ENCODE data around the gene RABEP2.
A peak's percentile ranks its signal among the peaks of the same experiment; 100 is the strongest.
"Not testable (repeated sequence)": the region's sequence is repeated elsewhere in the genome, so short reads cannot be mapped to it uniquely, and the experiment has no call there.

RABEP2 gene

DNA sequence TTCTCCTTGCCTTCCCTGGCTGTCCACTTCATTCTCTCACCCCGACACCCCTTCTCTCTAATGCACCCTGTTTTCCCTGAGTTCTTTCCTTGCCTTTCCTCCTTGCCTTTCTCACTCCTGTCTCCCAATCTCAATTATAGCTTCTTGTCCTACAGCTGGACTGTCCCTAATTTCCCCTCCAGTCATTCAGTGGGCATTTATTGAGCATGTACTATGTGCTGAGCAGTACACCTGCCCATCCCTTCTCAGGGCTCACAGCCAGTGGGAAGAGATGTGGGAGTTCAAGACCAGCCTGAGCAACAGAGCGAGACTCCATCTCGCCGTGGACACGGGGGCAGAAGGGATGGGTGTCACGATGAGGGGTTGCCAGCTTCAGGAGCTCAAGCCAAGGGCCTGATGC is 41.0 kb downstream of the RABEP2 start:
- Mint-ChIP-seq H3K36me3 (ENCODE audit: low read depth) (no peaks in the 10 kb centered on the region), H3K9me3 (no peaks in the 10 kb centered on the region)
- no peak for DNase-seq (ENCODE audit: low spot score)

DNA sequence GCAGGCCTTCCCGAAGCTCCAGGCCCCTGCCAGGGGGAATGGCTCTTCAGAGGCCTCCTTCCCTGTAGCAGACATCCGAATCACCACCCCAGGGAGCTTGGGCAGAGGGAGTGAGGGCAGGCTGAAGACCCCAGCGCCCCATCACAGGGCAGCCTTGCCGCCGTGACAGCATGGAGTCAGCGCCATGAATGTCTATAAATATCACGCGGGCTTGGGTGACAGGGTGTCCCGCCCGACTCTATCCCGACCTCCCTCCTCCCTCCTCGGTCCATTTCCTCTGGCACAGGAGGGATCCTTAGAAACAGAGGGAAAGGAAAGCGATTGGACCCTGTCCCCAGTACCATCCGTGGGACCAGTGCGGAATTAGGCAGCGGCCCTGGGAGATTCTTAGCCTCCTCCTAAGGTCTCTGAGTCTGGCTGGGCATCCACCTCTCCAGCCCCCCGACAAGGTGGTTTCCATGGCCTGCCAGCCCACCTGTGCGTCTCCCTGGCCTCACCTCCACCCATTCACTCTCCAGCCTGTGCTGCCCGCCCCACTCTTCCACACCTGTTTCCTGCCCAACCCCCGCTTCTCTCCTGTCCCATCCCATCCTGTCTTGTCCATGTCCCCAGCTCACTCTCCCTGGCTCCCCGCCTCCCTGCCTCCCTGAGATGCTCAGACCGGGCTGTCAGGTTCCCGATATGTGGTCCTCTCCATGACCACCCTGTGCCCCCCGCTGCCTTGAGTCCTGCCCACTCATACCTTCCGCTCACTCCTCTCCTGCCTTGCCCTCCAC is 41.6 kb downstream of the RABEP2 start:
- Mint-ChIP-seq H3K4me1 (ENCODE audit: low read depth) (peaks cover 15% of the 10 kb centered on the region), H3K27ac (no peak overlapping the region), H3K36me3 (ENCODE audit: low read depth) (no peaks in the 10 kb centered on the region), H3K27me3 (ENCODE audit: low read depth) (peaks cover 4% of the 10 kb centered on the region), H3K4me3 (no peak overlapping the region), H3K9me3 (no peaks in the 10 kb centered on the region)
- DNase-seq (ENCODE audit: low spot score) = no peak

More for the DNA sequence above, 41.0 kb downstream of the RABEP2 start:
- no peak overlapping the region for H3K27ac Mint-ChIP-seq
- H3K4me3 Mint-ChIP-seq = no peak overlapping the region
- peaks cover 4% of the 10 kb centered on the region for H3K27me3 Mint-ChIP-seq (ENCODE audit: low read depth)
- H3K4me1 Mint-ChIP-seq (ENCODE audit: low read depth) = peaks cover 11% of the 10 kb centered on the region

DNA sequence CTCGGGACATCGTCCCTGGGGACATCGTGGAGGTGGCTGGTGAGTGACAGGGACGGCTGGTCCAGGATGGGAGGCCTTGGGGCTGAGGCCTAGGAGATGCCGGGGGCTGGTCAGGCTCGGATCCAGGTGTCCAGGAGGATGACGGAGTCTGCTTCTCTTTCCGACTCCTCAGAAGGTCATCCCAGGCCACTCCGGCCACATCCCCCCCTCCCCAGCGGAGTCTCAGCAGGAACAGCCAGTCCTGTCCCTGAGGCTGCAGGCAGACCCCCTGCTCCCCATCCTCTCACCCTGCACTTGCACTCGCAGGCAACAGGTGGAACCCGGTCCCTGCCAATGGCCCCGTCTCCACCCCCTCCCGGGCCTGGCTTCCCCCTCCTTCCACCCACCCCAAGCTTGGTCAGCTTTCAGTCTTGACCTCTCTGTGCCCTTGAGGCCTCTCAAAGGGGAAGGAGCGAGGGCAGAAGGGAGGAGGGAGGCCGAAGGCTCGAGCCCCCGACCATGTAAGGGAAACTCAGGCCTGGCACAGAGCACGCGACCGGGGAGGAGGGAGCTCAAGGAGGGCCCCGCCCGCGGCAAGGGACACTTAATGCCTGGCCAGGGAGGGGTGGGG is 42.4 kb downstream of the RABEP2 start:
- DNase-seq (ENCODE audit: low spot score) = no peak
- H3K4me3 Mint-ChIP-seq = no peak overlapping the region
- H3K9me3 Mint-ChIP-seq = no peaks in the 10 kb centered on the region
- H3K27ac Mint-ChIP-seq = no peak overlapping the region
- H3K36me3 Mint-ChIP-seq (ENCODE audit: low read depth) = no peaks in the 10 kb centered on the region
- H3K27me3 Mint-ChIP-seq (ENCODE audit: low read depth) = peaks cover 4% of the 10 kb centered on the region
- H3K4me1 Mint-ChIP-seq (ENCODE audit: low read depth) = peaks cover 18% of the 10 kb centered on the region

DNA sequence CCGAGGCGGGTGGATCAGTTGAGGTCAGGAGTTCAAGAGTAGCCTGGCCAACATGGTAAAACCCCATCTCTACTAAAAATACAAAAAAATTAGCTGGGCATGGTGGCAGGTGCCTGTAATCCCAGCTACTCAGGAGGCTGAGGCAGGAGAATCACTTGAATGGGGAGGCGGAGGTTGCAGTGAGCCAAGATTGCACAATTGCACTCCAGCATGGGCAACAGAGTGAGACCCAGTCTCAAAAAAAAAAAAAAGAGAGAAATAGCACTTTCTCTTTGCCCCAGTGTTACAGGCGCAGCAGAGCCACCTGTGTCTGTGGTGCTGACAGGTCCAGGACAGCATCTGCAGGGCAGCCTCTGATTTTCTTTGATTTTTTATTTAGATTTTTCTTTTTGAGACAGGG is 43.5 kb downstream of the RABEP2 start:
- H3K27me3 Mint-ChIP-seq (ENCODE audit: low read depth); DNase-seq (ENCODE audit: low spot score); H3K9me3 Mint-ChIP-seq; H3K36me3 Mint-ChIP-seq (ENCODE audit: low read depth); H3K27ac Mint-ChIP-seq: not testable (repeated sequence)
- H3K4me1 Mint-ChIP-seq (ENCODE audit: low read depth) = peaks cover 18% of the 10 kb centered on the region
- H3K4me3 Mint-ChIP-seq = peak overlapping the region; percentile 80

DNA sequence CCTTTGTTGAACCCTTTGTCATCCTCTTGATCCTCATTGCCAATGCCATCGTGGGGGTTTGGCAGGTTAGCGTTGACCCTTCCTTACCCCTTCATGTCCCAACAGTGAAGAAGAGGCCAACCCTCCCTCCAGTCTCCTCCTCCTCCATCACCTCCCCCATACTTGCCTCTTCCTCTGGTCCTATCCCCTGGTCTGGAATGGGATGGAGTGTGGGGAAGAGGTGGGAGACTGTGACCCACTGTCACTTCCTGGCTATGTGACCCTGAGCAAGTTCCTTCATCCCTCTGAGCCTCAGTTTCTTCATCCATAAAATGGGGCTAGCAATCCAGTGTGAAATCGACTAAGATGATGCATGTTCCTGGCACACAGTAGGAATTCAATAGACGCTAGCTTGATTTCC is 44.1 kb downstream of the RABEP2 start:
- Mint-ChIP-seq H3K9me3 (no peaks in the 10 kb centered on the region), H3K27me3 (ENCODE audit: low read depth) (peaks cover 4% of the 10 kb centered on the region), H3K27ac (peak overlapping the region; percentile 16), H3K4me1 (ENCODE audit: low read depth) (peaks cover 18% of the 10 kb centered on the region), H3K36me3 (ENCODE audit: low read depth) (no peaks in the 10 kb centered on the region), H3K4me3 (peak overlapping the region; percentile 80)
- DNase-seq (ENCODE audit: low spot score) = no peak

DNA sequence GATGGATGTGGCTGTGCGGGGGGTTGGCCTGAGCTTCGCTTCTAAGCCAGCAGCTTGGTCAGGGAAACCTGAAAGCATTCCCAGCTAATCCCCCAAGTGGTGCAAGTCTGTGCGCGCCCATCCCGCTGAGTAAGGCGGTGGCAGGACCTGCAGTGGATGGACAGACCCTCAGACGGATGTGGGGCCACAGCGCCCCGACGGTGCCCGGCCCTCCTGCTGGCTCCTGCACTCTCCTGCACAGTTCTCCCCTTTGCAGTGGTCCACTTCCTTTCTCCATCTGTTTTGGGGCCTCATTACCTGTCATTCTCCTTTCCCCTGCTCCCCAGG is 44.5 kb downstream of the RABEP2 start:
- DNase-seq (ENCODE audit: low spot score) = no peak
- no peaks in the 10 kb centered on the region for H3K9me3 Mint-ChIP-seq
- peak overlapping the region; percentile 80 for H3K4me3 Mint-ChIP-seq
- H3K27ac Mint-ChIP-seq = peak overlapping the region; percentile 16
- H3K36me3 Mint-ChIP-seq (ENCODE audit: low read depth) = no peaks in the 10 kb centered on the region
- H3K4me1 Mint-ChIP-seq (ENCODE audit: low read depth) = peaks cover 18% of the 10 kb centered on the region
- peaks cover 4% of the 10 kb centered on the region for H3K27me3 Mint-ChIP-seq (ENCODE audit: low read depth)

DNA sequence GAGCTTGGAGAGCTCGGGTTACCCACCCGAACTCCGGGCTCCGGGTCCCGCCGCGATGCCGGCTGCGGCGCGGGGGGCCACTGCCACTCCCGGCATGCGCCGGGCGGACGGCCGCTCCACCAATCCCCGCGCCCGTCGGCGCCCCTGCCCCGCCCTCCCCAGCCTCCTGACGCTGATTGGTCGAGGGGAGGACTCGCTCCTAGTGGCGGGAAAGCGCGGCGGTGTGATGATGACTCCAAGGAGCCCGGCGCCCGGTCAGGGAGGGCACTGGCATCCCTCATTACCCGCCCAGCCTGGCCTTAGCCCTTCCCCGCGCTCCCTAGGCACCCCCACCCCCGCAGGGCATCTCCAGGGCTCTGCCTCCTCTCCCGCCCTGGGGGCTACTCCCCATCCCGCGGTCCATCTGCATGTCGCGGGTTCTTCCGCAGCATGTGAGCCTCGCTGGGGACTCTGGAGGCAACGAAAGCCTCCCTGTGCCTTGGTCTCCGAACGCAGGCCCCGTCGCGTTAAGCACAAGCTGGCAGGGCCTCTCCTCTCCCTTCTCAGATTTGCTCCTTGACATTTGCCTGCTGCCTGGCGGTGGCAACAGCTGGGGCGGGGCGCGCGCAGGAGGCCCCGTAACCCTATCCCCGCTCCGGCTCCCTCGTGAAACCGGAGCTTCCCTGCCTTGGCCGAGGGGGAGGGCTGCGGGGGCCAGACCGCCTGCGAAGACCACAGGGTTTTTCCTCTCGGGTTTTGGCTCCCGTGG is 45.0 kb downstream of the RABEP2 start:
- peak overlapping the region; percentile 70 for H3K27ac Mint-ChIP-seq
- H3K4me1 Mint-ChIP-seq (ENCODE audit: low read depth) = peaks cover 18% of the 10 kb centered on the region

DNA sequence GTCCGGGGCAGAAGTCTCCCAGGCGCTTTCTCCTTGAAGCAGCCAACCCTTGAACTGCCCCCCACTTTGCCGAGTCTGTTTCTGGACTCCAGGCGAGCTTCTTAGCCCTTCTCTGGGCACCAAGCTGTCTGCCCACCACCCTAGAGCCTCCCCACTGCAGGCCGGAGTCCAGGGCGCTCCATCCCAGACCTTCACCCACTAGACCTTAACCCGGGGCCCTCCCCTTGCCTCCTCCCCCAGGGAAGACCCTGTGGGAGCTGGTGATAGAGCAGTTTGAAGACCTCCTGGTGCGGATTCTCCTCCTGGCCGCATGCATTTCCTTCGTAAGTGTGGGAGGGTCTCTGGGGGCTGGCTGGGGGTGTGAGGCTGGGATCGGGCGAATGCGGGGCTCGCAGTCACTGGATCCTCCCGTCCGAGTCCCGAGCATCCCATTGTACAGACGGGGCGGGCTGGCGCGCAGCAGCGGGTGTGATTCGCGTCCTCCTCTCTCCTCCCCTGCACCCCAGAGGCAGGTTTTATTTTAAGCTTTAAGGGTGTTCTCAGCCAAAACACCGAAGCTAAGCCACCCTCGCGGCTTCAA is 45.7 kb downstream of the RABEP2 start:
- Mint-ChIP-seq H3K27me3 (ENCODE audit: low read depth) (peaks cover 4% of the 10 kb centered on the region), H3K9me3 (no peaks in the 10 kb centered on the region), H3K27ac (peak overlapping the region; percentile 63), H3K4me1 (ENCODE audit: low read depth) (peaks cover 18% of the 10 kb centered on the region), H3K36me3 (ENCODE audit: low read depth) (no peaks in the 10 kb centered on the region), H3K4me3 (peak overlapping the region; percentile 94)
- DNase-seq (ENCODE audit: low spot score) = no peak

More for the DNA sequence above, 45.0 kb downstream of the RABEP2 start:
- DNase-seq (ENCODE audit: low spot score) = peak; percentile 83
- Mint-ChIP-seq H3K36me3 (ENCODE audit: low read depth) (no peaks in the 10 kb centered on the region), H3K27me3 (ENCODE audit: low read depth) (peaks cover 4% of the 10 kb centered on the region), H3K9me3 (no peaks in the 10 kb centered on the region), H3K4me3 (peak overlapping the region; percentile 94)

DNA sequence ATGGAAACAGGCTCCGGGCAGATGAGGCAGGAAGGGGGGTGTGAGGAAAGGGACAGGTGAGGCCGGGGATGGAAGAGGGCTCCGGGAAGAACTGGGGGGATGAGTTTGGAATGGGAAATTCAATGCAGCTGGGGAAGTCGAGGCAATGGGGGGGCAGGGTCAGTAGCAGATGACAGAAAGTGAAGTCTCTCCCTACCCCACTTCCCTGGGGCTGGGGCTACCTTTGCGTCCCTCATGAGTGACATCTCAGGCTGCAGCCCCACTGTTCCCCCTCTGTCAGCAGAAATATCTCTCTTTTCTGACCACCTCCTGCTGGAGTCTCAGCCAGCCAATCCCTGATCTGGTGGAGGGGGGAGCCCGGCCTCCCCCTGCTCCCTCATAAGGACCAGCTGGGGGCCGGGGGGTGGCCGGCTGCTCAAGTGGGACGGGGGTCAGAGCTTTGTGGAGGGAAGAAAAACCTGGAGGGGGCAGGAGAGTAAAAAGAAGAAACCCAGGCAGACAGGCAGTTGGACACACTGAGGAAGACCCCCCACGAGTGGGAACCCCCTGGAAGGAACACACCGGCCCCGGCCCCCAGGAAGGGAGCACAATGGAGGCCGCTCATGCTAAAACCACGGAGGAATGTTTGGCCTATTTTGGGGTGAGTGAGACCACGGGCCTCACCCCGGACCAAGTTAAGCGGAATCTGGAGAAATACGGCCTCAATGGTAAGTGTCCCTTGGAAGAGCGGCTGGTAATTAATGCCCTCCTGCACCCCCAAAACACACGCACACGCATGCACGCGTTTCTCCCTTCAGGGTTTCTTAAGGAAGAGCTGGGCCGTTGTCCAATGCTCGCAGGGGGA is 46.7 kb downstream of the RABEP2 start, which contains the start of gene ATP2A1:
Gene ATP2A1 (plus strand): TSS at position 406 of the 844 bp plus-strand sequence. CDS start 184 bp downstream, at position 590.
- Mint-ChIP-seq H3K27me3 (ENCODE audit: low read depth) (peaks cover 4% of the 10 kb centered on the region), H3K27ac (peak within 1 kb of the TSS; percentile 63), H3K9me3 (no peaks in the 10 kb centered on the region), H3K4me3 (peak within 1 kb of the TSS; percentile 94), H3K4me1 (ENCODE audit: low read depth) (peaks cover 18% of the 10 kb centered on the region), H3K36me3 (ENCODE audit: low read depth) (no peaks in the 10 kb centered on the region)
- no peak for DNase-seq (ENCODE audit: low spot score)

- Mint-ChIP-seq H3K9me3 (no peaks in the 10 kb centered on the region), H3K27me3 (ENCODE audit: low read depth) (peaks cover 4% of the 10 kb centered on the region), H3K27ac (no peak overlapping the region), H3K36me3 (ENCODE audit: low read depth) (no peaks in the 10 kb centered on the region), H3K4me3 (peak overlapping the region; percentile 37), H3K4me1 (ENCODE audit: low read depth) (peaks cover 18% of the 10 kb centered on the region)
- DNase-seq (ENCODE audit: low spot score) = no peak
Observed at GRCh38 chr16:28877655-28878000, 47.4 kb downstream of the RABEP2 start.

GRCh38 chr16:28876973-28877654 is 47.9 kb downstream of the RABEP2 start:
- Mint-ChIP-seq H3K27ac (peak overlapping the region; percentile 31), H3K9me3 (no peaks in the 10 kb centered on the region), H3K36me3 (ENCODE audit: low read depth) (no peaks in the 10 kb centered on the region), H3K27me3 (ENCODE audit: low read depth) (peaks cover 4% of the 10 kb centered on the region), H3K4me1 (ENCODE audit: low read depth) (peaks cover 18% of the 10 kb centered on the region), H3K4me3 (no peak overlapping the region)
- DNase-seq (ENCODE audit: low spot score) = no peak

DNA sequence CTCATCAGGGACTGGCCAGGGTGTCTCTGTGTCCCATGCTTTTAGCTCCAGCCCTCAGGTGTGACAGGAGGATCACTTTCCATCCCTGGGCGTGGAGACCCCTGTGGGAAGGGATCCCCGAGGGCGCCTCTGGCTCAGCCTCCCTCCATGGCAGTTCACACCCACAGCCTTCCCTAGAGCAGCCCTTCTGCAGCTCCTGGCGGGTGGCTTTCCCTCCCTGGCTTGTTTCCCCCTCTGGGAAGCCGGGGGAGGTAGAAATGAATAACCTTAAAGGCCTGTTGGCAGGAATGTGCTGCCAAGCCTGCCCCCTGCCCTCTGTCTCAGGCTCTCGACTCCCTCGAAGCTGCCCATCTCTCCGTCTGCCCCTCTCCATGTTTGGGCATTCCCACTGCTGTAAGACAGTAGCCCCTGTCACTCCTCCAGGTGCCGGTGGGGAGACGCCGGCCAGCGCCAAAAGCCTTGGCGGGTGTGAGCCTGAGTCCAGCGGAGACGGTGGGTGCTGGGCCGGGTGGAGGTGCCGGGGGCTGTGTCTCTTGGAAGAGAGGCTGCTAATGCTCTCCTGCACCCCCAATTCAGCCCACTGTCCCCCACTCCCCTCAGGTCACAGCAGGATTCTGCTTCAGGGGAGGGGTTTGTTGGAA is 48.9 kb downstream of the RABEP2 start:
- no peaks in the 10 kb centered on the region for H3K36me3 Mint-ChIP-seq (ENCODE audit: low read depth)
- H3K9me3 Mint-ChIP-seq = no peaks in the 10 kb centered on the region
- DNase-seq (ENCODE audit: low spot score) = no peak
- no peak overlapping the region for H3K27ac Mint-ChIP-seq
- peaks cover 2% of the 10 kb centered on the region for H3K27me3 Mint-ChIP-seq (ENCODE audit: low read depth)
- H3K4me1 Mint-ChIP-seq (ENCODE audit: low read depth) = peaks cover 16% of the 10 kb centered on the region
- no peak overlapping the region for H3K4me3 Mint-ChIP-seq
